ENCODE results near the gene FBXL14.
A peak's percentile ranks its signal among the peaks of the same experiment; 100 is the strongest.

Gene FBXL14

GRCh38 chr12:1592444-1593173 is 1.8 kb downstream of the FBXL14 start:
- DNase-seq, result peak; percentile 45 to 51

GRCh38 chr12:1591543-1591942 is 2.8 kb downstream of the FBXL14 start:
- no peak for DNase-seq

- DNase-seq, result no peak
These were observed 3.3 kb downstream of the FBXL14 start for GRCh38 chr12:1591034-1591433.

- no peak for DNase-seq
These were observed 4.0 kb downstream of the FBXL14 start for GRCh38 chr12:1590221-1590979.

- no peak for DNase-seq
These were observed 5.8 kb downstream of the FBXL14 start for GRCh38 chr12:1588575-1588947.

- no peak for DNase-seq
These were observed 6.3 kb downstream of the FBXL14 start for GRCh38 chr12:1587927-1588574.

GRCh38 chr12:1584326-1584725 is 10.1 kb downstream of the FBXL14 start:
- no peak for DNase-seq

- DNase-seq, result peak; percentile 64 to 67
These were observed 10.8 kb downstream of the FBXL14 start for GRCh38 chr12:1583421-1584078.

- DNase-seq, result no peak
These were observed 11.7 kb downstream of the FBXL14 start for GRCh38 chr12:1582709-1583050.

GRCh38 chr12:1581973-1582708 is 12.2 kb downstream of the FBXL14 start:
- no peak for DNase-seq

GRCh38 chr12:1580526-1580925 is 13.9 kb downstream of the FBXL14 start:
- no peak for DNase-seq

- DNase-seq, result no peak
These were observed 14.5 kb downstream of the FBXL14 start for GRCh38 chr12:1579651-1580435.

GRCh38 chr12:1576410-1577241 is 17.8 kb downstream of the FBXL14 start:
- DNase-seq, result no peak

GRCh38 chr12:1575408-1576401 is 18.7 kb downstream of the FBXL14 start:
- no peak for DNase-seq

GRCh38 chr12:1574865-1575259 is 19.5 kb downstream of the FBXL14 start:
- no peak for DNase-seq

- no peak for DNase-seq
These were observed 20.2 kb downstream of the FBXL14 start for GRCh38 chr12:1573960-1574864.

- no peak for DNase-seq
These were observed 21.6 kb downstream of the FBXL14 start for GRCh38 chr12:1572731-1573130.

GRCh38 chr12:1567852-1568251 is 26.5 kb downstream of the FBXL14 start:
- DNase-seq, result no peak

Data from stimulated activated CD4-positive, alpha-beta T cell treated with anti-CD3 and anti-CD28 coated beads, Interleukin-2, amount 100 ng/mL, for 48 hours (primary cell).